C4-2B (cell line): Measurements from ENCODE around the gene FHIT.

Experiments
- ZFX ChIP-seq: fragments of 450-650 bp; IDR thresholded peaks from 2 replicates; pipeline ENCODE4 v1.6.1; 2017
- TF ChIP-seq, protein P1 (sequence below): fragments of 450-650 bp; conservative IDR thresholded peaks from 2 replicates; pipeline ENCODE4 v1.5.1; 2017; ENCODE audit warnings: mild to moderate bottlenecking

DNA sequence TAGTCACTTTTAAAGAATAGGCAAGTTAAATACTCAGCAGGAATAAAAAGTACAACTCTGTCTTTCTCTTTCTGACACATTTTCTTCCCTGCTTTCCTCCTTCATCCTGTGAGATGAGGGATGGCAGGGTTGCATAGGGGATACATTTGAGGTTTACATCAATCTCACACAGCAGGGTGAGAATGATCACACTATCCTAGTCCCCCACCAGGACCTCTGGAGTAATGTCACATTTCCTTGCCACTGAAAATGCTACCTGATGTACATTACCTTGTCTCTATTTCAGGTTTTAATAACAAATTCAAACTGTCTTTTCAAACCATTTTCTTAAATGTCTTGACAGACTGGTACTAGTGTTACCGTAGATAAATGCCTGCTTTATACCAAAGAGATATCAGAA lies 816.9 kb downstream of the FHIT start:
- TF ChIP-seq, protein P1, sequence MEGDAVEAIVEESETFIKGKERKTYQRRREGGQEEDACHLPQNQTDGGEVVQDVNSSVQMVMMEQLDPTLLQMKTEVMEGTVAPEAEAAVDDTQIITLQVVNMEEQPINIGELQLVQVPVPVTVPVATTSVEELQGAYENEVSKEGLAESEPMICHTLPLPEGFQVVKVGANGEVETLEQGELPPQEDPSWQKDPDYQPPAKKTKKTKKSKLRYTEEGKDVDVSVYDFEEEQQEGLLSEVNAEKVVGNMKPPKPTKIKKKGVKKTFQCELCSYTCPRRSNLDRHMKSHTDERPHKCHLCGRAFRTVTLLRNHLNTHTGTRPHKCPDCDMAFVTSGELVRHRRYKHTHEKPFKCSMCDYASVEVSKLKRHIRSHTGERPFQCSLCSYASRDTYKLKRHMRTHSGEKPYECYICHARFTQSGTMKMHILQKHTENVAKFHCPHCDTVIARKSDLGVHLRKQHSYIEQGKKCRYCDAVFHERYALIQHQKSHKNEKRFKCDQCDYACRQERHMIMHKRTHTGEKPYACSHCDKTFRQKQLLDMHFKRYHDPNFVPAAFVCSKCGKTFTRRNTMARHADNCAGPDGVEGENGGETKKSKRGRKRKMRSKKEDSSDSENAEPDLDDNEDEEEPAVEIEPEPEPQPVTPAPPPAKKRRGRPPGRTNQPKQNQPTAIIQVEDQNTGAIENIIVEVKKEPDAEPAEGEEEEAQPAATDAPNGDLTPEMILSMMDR, result no peak
- no peak for TF ChIP-seq ZFX
